HG03521 (cell line): Measurements from ENCODE around the gene MEI1.
A peak's percentile ranks its signal among the peaks of the same experiment; 100 is the strongest.
"Not testable (repeated sequence)": the region's sequence is repeated elsewhere in the genome, so short reads cannot be mapped to it uniquely, and the experiment has no call there.

ENCODE experiments used
- ATAC-seq: cut with Tn5 transposase; IDR thresholded peaks from one replicate; pipeline ENCODE4 v1.9.1; 2021; ENCODE audit warnings: mild to moderate bottlenecking, moderate library complexity; ENCODE audit not compliant: unreplicated experiment

Gene MEI1

DNA sequence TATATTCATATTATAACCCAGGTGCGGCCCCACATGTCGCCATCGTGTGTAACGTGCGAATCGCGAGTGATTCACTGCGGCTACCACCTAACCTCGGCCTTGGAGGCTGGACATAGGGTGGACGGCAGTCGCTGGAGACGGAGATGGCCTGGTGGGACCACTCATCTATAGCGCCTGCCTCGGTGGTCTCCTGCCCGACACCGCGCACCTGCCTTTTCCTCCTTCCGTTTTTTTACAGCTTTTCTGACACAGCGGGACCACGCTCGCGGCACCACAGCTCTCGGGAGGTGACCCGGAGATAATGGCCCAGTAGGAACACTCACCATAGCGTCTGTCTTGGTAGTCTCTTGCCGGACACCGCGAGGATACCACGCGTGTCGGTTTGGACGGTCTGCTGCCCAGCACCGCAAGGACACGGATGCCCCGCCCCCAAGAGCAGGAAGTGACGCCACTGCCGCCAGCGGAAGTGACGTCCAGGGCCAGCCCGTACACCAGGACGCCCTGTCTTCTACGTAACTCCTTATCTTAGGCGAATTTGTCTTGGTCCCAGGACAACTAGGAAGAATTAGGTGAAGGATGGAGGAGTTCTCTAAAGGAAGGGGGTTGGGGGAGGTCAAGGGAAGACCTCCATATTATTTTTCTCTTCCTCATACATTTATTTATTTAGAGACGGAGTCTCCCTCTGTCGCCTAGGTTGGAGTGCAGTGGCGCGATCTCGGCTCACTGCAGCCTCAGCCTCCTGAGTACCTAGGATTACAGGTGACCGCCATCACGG lies 17.1 kb upstream of the MEI1 start:
- peak; percentile 83 for ATAC-seq

DNA sequence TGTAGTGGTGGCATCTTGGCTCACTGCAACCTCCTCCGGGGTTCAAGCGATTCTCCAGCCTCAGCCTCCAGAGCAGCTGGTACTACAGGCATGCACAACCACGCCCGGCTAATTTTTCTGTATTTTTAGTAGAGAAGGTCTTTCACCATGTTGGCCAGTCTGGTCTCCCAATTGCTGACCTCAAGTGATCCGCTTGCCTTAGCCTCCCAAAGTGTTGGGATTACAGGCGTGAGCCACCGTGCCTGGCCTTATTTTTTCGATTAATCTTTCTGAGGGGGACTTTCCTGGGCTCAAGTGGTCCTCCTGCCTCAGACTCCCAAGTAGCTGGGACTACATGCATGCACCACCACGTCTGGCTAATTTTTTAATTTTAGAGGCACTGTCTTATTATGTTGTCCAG lies 16.3 kb upstream of the MEI1 start:
- ATAC-seq = no peak

DNA sequence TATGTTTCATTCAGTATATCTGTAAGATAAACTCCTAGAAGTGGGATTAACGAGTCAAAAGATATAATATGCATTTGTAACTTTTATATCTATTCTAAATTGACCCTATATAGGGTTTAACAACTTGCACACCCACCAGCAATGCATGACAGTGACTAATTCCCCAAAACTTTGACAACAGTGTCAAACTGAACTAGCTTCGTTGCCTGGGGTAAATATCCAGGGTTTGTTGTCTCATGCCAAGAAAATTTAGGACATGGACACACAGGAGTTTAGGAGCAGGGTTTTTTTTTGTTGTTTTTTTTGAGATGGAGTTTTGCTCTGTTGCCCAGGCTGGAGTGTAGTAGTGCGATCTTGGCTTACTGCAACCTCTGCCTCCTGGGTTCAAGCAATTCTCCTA lies 15.7 kb upstream of the MEI1 start:
- no peak for ATAC-seq

DNA sequence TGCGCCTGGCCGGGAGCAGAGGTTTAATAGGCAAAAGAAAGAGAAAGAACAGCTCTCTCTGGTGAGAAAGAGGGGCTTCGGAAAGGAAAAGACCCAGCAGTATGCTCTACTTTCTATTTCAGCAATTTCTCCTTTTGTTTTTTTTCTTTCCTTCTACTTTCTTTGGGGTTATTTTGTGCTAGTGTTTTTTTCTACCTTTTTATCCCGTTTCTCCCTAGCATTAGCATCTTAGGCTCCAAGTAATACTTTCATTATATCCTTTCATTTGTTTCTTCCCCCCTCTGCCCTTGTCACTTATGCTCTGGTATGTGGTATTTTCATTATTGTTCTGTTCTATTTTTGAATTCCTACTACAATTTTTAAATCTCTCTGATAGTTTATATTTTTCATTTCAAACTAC lies 15.1 kb upstream of the MEI1 start:
- no peak for ATAC-seq

DNA sequence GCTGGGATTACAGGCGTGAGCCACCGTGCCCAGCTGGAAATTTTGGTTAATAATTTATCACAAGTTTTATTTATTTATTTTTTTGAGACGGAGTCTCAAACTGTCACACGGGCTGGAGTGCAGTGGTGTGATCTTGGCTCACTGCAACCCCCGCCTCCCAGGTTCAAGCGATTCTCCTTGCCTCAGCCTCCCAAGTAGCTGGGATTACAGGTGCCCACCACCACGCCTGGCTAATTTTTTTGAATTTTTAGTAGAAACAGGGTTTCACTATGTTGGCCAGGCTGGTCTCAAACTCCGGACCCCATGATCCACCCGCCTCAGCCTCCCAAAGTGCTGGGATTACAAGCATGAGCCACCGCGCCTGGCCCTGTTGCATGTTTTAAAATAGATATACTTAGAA lies 12.4 kb upstream of the MEI1 start:
- not testable (repeated sequence) for ATAC-seq

DNA sequence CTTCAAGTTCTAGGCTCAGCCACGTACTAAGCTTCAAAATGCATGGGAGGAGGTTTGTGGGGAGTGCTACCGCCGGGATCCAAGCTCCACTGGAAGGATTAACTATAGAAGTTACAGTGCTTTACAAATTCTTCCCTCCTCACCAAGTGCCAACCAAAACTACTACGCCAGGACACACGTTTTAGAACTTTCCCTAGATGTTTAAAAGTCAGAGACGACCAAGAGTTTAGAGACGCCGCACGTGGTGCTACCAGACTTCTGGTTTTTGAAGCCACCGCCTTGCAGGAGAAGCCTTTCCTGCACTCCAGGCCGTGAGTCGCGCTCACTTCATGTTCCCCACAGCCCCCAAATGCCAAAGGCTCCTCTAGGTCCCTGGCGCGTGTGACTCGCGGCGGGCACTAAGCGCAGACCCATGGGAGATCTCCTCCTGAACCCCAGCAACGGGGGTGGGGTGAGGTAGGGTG lies 11.4 kb upstream of the MEI1 start:
- ATAC-seq = no peak

DNA sequence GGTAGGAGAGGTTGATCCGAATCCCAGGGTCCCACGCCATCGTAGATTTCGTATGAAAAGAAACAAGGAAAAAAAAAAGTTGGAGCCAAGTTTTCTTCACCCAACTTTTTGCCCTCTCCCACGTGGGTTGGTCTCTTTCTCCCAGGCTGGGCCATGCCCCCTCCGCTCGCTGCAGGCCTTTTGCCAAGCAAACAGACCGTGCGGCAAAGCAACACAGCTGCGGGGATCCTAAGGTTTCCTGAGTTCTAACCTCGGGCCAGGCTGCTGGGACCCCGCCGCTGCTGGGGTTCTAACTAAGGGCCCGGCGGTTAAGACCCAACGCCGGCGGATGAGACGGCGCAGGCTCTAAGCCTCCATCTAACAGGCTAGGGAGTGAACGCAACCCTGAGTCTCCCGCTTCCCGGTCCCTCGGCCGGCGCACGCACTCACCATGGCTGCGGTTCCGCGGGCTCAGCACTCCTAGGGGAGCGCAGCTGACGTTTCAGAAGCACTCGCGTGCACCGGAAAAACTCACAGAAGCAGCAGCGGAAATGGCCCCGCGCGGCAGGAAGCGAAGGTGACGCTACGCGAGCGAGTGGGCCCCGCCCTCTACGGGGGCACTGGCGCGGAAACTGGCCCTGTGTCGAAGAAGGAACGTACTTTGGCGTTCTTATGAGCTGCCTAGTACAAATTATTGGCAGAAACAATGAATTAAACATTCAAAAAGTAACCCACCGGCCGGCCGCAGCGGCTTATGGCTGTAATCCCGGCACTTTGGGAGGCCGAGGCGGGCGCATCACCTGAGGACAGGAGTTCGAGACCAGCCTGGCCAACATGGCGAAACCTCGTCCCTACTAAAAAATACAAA lies 10.7 kb upstream of the MEI1 start, which contains the start of gene SNU13:
TSS of gene SNU13 (minus strand) at position 503 of the 847 bp plus-strand sequence. CDS start at position 432, 71 bp downstream.
- ATAC-seq = peak; percentile 86

DNA sequence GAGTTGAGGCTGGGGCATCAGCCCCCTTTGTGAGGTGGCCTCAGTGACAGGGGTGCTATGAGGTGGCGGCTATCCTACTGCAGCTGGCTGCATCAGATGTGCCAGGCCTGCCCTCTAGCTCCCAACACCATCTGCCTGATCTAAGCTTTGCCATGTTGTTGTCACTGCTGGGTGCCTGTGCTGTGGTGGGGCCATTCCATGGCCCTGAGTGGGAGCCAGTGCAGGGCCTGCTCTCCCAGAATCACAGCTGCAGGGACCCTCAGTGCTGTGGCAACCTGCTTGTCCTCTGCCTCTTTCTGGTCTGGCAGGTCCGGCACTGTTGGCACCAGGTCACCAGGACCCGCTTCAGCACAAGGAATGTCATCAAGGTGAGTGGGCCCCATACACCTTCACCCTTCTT lies 8.8 kb upstream of the MEI1 start:
- no peak for ATAC-seq

DNA sequence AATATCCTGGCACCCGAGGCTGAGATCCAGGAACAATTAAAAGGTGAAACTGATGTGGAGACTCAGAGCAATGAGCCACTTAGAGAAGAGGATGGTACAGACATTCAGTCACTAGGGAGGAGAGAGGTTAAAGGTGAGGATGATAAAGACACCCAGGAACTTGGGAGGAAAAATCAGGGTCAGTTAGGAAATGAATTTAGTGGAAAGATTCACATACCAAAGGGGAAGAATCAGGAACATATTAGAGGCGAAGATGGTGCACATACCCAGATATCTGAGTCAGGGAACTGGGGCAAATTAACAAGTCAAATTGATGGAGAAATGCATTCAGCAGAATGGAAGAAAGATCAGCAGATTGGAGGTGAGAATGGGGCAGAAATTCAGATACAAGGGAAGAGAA lies 4.1 kb upstream of the MEI1 start:
- ATAC-seq = no peak

DNA sequence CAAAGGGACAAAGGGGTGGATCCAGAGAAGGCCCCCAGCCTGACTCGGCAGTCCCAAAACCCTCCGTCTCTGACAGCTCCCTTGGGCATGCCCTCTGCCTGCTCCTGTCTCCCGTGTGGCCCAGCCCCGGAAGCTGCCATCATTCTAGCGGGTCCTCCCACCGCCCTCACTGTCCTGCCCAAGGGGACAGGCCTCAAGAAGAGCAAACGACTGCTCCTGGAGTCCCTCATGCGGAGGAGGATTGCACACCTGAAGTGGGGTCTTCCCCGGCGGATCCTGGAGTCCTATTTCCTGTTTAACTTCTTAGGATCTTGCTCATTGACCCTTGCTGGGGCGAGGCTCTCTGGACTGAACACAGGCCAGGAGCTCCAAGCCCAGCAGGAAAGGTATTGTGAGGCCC lies 2.6 kb upstream of the MEI1 start:
- ATAC-seq = no peak

DNA sequence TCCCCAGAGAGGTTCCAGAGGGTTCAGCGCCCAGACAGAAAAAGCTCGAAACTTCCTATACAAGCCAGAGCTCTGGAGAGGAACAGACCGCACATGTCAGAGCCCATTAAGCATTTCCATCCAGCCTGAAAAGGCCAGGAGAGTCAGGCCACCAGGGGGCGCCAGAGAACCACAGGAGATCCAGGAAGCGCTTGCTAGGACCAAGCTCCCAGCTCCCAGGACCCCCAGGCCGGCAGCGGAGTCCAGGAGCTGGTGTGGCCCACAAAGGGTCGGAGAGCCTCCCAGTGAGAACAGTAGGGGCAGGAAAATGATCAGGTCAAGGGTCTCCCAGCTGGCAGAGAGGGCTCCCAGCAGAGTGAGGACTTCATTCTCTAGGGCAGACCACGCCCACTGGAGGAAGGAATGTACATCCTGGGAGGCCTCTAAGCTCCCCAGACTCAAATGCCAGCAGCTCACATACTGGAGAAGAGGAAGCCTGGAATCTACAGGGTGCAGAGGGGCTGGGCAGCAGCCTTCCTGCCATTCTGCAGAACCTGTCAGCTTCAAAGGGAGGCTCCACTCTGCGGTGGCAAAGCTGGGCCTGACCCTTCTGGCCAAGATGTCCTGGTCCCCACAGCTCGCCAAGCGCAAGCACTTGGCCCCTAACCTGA lies 2.1 kb upstream of the MEI1 start:
- no peak for ATAC-seq

DNA sequence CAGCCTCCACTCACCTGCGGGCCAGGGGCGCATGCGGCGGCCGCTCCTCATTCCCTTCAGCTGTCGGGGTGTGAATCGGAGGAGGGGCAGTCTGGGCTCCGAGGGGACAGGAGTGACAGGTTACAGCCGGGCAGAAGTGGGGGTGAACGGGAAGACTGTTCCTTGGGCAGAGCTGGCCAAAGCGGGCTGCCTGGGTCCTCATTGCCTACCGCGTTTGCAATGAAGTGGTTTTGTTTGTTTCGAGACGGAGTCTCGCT lies 733 bp downstream of the MEI1 start:
- no peak for ATAC-seq

DNA sequence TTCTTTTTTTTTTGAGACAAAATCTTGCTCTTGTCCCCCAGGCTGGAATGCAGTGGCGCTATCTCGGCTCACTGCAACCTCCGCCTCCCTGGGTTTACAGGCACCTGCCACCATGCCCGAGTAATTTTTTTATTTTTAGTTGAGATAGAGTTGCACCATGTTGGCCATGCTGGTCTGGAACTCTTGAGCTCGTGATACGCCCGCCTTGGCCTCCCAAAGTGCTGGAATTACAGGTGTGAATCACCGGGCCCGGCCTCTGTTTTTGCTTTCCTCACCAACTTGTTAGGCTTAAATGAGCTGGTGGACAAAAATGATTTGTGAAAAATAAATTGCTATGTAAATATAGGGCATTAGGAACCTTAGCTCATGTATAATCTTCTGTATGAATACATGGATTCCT lies 3.5 kb downstream of the MEI1 start:
- no peak for ATAC-seq

DNA sequence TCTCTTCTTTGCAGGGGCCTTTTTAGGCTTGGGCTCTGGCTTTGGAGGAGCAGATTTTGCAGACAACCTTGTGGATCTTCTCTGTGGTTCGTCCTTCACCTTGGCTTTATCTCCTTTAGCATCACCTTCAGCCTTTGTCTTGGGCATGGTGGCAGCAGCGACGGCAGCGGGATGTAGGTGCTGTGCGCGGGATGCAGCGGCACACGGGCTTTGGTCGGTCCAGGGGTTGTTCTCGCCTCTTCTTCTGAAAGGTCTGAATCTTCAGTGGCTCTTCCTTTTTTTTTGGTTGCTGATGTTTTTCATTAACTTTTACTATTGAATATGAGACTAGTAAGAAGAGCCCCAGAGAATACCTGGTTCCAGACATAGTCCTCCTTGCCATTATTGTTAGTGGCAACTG lies 10.0 kb downstream of the MEI1 start:
- no peak for ATAC-seq

DNA sequence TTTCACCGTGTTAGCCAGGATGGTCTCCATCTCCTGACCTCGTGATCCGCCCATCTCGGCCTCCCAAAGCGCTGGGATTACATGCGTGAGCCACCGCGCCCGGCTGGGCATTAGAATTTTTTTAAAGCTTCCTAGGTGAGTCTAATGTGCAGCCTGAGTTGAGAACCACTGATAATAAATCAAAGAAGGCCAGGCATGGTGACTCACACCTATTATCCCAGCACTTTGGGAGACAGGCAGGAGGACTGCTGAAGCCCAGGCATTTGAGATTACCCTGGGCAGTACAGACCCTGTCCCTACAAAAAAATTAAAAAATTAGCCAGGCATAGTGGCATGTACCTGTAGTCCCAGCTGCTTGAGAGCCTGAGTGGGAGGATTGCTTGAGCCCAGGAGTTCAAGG lies 13.7 kb downstream of the MEI1 start:
- ATAC-seq = no peak

DNA sequence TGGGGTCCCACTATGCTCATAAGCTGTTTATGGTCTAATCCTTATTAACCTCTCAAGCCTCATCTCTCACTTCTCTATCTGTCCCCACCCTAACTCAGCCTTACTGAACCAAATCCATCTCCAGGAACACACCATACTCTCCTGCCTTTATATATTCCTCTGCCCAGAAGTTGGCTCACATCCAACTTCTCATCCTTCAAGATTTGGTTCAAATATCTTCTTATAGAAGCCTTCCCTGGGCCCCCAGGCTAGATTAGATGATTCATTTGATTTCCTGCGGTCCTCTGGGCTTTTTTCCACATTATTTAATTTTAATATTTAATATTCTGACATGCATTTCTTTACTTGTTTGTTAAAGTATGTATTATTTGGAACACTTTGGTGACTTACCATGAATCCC lies 23.2 kb downstream of the MEI1 start:
- no peak for ATAC-seq

DNA sequence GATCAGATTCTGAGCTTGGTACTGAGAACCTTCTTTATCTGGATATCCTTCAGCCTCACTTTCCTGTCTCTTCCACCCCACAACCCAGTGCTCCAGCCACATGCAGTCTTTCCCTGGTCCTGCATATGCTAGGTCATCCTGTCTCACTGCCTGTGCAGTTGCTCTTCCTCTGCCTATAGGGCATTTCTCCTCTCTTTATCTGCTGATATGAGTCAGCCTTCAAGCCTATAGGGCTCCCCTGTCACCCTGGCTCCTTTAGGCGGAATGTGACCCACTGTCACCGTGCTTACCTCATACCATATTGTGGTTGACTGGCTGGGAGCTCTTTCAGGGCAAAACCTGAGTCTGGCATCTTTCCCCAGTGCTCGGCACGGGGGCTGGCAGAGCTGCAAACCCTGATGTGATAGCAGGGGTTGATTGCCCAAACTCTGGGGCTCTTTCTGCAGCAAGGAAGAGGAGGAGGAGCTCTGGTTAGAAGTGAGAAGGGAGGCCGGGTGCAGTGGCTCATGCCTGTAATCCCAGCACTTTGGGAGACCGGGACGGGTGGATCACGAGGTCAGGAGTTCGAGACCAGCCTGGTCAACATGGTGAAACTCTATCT lies 26.3 kb downstream of the MEI1 start:
- no peak for ATAC-seq

DNA sequence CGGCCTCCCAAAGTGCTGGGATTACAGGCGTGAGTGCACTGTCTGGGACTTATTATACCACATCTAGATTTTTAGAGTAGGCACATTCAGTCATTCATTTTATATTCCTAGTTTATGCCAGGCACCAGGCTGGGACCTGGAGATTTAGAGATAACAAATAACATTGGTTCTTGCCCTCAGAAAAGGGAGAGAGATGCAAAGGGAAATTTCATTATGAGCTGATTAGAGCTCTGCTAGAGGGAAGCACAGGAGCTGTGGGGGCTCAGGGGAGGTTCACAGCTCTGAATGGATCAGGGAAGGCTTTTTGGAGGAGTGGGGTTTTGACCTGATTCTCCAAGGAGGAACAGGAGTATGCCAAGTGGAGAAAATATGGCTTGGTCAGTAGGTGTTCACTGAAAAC lies 32.3 kb downstream of the MEI1 start:
- ATAC-seq = no peak

DNA sequence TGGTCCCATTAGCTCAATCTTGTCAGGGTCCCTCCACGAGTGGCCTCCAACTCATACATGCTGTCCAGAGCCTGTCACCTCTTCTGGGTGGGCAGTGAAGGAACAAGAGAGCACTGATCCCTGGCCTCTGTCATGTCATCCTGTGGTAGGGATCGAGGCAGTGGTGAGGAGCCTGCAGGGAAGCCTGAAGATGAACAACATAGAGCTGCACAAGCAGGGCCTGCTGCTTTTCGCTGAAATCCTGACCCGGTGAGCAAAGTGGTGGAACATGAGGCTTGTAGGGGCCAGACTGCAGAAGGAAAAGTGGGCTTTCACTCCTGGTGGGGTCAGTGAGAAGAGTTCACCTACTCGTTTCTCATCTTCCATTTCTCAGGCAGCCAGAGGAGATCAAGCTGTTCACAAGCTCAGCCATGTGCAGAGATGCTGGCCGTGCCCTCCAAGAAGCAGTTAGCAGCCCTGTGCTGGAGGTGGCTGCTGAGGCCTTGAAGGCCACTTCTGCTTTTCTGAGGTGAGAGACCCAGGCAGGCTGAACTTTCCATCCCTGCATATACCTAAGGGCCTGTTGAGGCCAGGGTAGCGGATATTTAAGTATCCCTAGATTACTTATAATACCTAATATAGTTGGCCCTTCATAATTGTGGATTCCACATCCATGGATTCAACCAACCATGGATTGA lies 32.9 kb downstream of the MEI1 start:
- ATAC-seq = no peak

DNA sequence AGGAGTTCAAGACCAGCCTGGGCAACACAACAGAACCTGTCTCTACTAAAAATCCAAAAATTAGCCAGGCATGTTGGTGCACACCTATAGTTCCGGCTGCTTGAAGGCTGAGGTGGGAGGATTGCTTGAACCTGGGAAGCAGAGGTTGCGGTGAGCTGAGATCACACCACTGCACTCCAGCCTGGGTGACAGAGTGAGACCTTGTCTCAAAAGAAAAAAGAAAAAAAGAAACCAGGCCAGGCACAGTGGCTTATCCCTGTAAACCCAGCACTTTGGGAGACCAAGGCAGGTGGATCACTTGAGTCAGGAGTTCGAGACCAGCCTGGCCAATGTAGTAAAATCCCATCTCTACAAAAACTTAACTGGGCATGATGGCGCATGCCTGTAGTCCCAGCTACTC lies 33.9 kb downstream of the MEI1 start:
- not testable (repeated sequence) for ATAC-seq

DNA sequence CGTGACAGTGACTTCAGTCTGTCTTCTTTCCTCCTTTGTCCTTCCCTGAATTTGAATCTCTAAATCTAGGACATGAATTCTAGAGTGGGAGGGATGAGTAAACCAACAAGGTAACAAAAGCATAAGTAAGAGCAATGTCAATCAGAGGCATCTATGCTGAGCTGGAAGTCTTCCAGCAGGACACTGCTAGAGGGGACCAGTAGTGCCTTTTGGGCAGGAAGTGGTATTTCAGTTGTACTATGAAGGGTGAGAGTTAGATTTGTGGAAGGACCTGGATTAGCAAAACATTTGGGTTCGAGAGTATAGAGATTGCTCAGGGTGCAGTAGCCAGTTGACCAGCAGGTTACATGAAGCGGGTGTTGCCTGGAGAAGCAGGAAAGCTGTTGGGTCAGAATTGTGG lies 40.3 kb downstream of the MEI1 start:
- no peak for ATAC-seq
